ENCODE results near the gene MAMLD1.

MAMLD1 gene

DNA sequence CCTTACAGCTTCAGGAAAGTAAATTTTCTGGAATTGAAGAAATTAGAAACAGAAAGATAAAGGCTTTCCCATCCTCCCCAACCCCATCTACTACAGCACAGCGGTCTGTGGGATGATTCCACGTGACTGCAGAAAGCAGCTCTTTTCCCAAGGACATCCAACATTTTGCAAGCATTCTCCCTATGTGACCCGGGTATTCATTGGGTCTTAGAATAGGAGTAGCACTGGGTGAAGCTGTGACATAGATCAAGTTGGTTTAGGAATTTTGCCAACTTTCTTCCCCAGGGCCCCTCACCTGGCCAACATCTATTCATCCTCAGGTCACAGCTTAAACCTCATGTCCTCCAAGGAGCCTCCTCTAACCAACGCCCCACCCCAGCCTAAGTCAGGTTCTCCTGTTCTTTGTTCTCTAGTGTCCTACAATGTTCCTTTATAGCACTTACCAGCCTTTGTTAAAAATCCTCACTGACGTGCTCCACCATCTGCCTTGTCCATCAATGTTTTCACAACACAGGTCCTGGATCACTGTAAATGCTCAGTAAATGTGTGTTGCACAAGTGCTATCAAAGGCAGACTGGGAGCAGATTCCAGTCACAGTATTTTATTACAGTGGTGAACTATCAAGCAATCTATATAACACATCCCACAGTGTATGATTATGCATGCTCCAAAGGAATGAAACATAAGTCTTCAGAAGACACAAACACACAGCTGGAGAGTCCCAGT is 124.4 kb downstream of the MAMLD1 start:
- no peak for DNase-seq (ENCODE audit: extremely low read depth, insufficient read length)
- no peaks in the 10 kb centered on the region for H3K36me3 ChIP-seq (ENCODE audit: control insufficient read depth, insufficient read depth, low read length)
- no peaks in the 10 kb centered on the region for H3K27me3 ChIP-seq (replicated peaks; ENCODE audit: control insufficient read depth, insufficient read depth, low read length)
- H3K4me3 ChIP-seq (replicated peaks; ENCODE audit: low read depth, low read length): no peak overlapping the region
- TF ChIP-seq, protein P1, sequence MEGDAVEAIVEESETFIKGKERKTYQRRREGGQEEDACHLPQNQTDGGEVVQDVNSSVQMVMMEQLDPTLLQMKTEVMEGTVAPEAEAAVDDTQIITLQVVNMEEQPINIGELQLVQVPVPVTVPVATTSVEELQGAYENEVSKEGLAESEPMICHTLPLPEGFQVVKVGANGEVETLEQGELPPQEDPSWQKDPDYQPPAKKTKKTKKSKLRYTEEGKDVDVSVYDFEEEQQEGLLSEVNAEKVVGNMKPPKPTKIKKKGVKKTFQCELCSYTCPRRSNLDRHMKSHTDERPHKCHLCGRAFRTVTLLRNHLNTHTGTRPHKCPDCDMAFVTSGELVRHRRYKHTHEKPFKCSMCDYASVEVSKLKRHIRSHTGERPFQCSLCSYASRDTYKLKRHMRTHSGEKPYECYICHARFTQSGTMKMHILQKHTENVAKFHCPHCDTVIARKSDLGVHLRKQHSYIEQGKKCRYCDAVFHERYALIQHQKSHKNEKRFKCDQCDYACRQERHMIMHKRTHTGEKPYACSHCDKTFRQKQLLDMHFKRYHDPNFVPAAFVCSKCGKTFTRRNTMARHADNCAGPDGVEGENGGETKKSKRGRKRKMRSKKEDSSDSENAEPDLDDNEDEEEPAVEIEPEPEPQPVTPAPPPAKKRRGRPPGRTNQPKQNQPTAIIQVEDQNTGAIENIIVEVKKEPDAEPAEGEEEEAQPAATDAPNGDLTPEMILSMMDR (IDR thresholded peaks at IDR 0.05; ENCODE audit: insufficient read depth, low read length, poor library complexity, severe bottlenecking): no peak

GRCh38 chrX:150489359-150490015 is 126.4 kb downstream of the MAMLD1 start:
- no peaks in the 10 kb centered on the region for H3K36me3 ChIP-seq (ENCODE audit: control insufficient read depth, insufficient read depth, low read length)
- TF ChIP-seq, protein P1 (IDR thresholded peaks at IDR 0.05; ENCODE audit: insufficient read depth, low read length, poor library complexity, severe bottlenecking): no peak
- no peaks in the 10 kb centered on the region for H3K27me3 ChIP-seq (replicated peaks; ENCODE audit: control insufficient read depth, insufficient read depth, low read length)
- no peak for DNase-seq (ENCODE audit: extremely low read depth, insufficient read length)
- no peak overlapping the region for H3K4me3 ChIP-seq (replicated peaks; ENCODE audit: low read depth, low read length)

DNA sequence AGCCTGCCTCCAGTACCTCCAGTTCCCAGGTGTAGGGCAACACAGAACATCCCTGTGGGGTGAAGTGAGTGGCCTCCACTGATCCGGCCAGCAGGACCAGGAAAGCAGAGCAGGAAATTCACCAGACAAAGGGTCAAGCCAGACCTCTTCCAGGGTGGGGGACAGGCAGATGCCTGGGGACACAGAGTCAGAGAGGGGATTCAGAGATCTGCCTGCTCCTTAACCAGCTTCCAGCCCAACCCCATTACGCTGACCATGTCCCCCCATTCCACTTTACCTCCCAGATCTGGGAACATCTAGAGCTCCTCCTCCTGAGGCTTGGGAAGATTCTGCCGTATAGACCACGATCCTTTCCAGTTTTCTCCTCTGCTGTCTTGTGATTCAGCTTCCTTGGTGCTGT is 132.4 kb downstream of the MAMLD1 start:
- Histone ChIP-seq H3K4me3 (replicated peaks; ENCODE audit: low read depth, low read length) (no peak overlapping the region), H3K36me3 (ENCODE audit: control insufficient read depth, insufficient read depth, low read length) (no peaks in the 10 kb centered on the region), H3K27me3 (replicated peaks; ENCODE audit: control insufficient read depth, insufficient read depth, low read length) (no peaks in the 10 kb centered on the region)
- TF ChIP-seq, protein P1 (IDR thresholded peaks at IDR 0.05; ENCODE audit: insufficient read depth, low read length, poor library complexity, severe bottlenecking): no peak
- no peak for DNase-seq (ENCODE audit: extremely low read depth, insufficient read length)

DNA sequence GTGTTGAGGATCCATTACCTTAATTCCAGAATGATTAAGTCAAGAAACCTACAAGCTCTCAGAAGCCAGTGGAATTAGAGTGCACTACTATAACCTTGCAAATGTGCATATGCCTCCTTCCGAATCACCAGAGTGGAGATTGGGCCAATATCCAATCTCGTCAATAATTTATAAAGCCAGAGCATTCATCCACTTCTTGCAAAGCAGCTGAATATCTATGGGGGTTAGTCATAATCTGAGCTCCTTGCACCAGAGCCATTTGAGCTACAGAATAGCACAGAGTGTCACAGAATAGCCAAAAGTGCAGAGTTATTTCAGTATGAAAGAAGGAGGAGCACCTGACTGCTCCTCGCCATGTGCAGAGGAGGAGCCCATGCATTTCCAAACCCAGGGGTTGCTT is 136.1 kb downstream of the MAMLD1 start:
- Histone ChIP-seq H3K27me3 (replicated peaks; ENCODE audit: control insufficient read depth, insufficient read depth, low read length) (no peaks in the 10 kb centered on the region), H3K36me3 (ENCODE audit: control insufficient read depth, insufficient read depth, low read length) (no peaks in the 10 kb centered on the region), H3K4me3 (replicated peaks; ENCODE audit: low read depth, low read length) (no peak overlapping the region)
- TF ChIP-seq, protein P1 (IDR thresholded peaks at IDR 0.05; ENCODE audit: insufficient read depth, low read length, poor library complexity, severe bottlenecking): no peak
- DNase-seq (ENCODE audit: extremely low read depth, insufficient read length): no peak

GRCh38 chrX:150502091-150502490 is 139.0 kb downstream of the MAMLD1 start:
- no peak for DNase-seq (ENCODE audit: extremely low read depth, insufficient read length)
- TF ChIP-seq, protein P1 (IDR thresholded peaks at IDR 0.05; ENCODE audit: insufficient read depth, low read length, poor library complexity, severe bottlenecking): no peak
- Histone ChIP-seq H3K27me3 (replicated peaks; ENCODE audit: control insufficient read depth, insufficient read depth, low read length) (no peaks in the 10 kb centered on the region; the same call in 1 of the 2 replicates), H3K4me3 (replicated peaks; ENCODE audit: low read depth, low read length) (no peak overlapping the region), H3K36me3 (ENCODE audit: control insufficient read depth, insufficient read depth, low read length) (no peaks in the 10 kb centered on the region)
